Coronary artery (tissue), 2 donors: ENCODE data around the gene IYD.
A peak's percentile ranks its signal among the peaks of the same experiment; 100 is the strongest.
"Not testable (repeated sequence)": the region's sequence is repeated elsewhere in the genome, so short reads cannot be mapped to it uniquely, and the experiment has no call there.

ENCODE experiments used
- DNase-seq: peaks from one replicate; pipeline ENCODE4 v3.0.0-alpha.2; 2017; ENCODE audit warnings: low spot score
- H3K27ac ChIP-seq, 2 donors: fragments of 200-600 bp; sonication (generic); one replicate each; pipeline ENCODE4 v1.5.1; 2016 to 2019
- H3K4me3 ChIP-seq: fragments of 200-600 bp; sonication (generic); 2 replicates; pipeline ENCODE4 v1.5.1; 2016; ENCODE audit warnings: mild to moderate bottlenecking, moderate library complexity
- TF ChIP-seq, protein P1 (sequence below): fragments of 200-600 bp; sonication (generic); IDR thresholded peaks from one replicate; pipeline ENCODE4 v1.5.1; 2019; ENCODE audit warnings: antibody characterized with exemption

The IYD gene

DNA sequence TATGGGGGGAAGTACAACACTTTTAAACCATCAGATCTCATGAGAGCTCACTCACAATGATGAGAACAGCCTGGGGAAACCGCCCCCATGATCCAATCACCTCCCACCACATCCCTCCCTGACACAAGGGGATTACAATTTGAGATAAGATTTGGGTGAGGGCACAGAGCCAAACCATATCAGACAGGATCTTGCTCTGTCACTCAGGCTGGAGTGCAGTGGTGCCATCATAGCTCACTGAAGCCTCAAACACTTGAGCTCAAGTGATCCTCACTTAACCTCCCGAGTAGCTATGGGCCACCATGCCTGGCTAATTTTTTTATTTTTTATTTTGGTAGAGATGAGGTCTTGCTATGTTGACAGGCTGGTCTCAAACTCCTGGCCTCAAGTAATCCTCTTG, 5.1 kb upstream of the IYD start:
- no peak for DNase-seq
- H3K4me3 ChIP-seq: no peak overlapping the region
- TF ChIP-seq, protein P1, sequence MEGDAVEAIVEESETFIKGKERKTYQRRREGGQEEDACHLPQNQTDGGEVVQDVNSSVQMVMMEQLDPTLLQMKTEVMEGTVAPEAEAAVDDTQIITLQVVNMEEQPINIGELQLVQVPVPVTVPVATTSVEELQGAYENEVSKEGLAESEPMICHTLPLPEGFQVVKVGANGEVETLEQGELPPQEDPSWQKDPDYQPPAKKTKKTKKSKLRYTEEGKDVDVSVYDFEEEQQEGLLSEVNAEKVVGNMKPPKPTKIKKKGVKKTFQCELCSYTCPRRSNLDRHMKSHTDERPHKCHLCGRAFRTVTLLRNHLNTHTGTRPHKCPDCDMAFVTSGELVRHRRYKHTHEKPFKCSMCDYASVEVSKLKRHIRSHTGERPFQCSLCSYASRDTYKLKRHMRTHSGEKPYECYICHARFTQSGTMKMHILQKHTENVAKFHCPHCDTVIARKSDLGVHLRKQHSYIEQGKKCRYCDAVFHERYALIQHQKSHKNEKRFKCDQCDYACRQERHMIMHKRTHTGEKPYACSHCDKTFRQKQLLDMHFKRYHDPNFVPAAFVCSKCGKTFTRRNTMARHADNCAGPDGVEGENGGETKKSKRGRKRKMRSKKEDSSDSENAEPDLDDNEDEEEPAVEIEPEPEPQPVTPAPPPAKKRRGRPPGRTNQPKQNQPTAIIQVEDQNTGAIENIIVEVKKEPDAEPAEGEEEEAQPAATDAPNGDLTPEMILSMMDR: no peak
- no peak overlapping the region for H3K27ac ChIP-seq

DNA sequence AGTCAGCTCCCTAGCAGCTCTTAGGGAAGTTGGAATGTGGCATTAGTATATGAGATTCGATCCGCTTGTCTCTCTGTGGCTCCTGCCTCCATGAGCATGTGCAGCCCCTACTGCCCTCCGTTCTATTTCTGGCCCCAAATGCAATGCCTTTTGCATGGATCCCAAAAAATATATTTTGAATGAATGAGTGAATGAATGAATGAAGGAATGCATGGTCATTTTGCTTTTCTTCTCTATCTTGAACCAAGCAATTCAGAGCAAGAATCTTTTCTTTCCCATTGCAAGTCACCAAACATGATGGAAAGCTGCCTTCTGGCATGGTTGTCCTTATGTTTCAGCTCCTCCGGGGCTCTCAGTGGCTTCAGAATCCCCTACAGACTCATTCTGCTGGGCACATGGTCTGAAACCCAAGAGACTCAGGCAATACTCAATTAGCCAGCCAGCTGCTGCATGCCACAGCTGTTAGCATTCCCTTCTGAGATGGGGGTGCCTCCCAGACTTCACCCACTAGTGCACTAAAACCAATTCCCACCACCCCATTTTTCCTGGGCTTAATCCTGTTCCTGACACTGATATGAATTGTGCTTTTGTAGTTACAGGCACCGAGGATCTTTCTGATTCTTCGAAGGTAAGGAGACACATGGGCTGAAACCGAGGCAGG, 2.6 kb upstream of the IYD start:
- TF ChIP-seq, protein P1: no peak
- Histone ChIP-seq H3K4me3 (no peak overlapping the region), H3K27ac (no peak overlapping the region)
- no peak for DNase-seq

DNA sequence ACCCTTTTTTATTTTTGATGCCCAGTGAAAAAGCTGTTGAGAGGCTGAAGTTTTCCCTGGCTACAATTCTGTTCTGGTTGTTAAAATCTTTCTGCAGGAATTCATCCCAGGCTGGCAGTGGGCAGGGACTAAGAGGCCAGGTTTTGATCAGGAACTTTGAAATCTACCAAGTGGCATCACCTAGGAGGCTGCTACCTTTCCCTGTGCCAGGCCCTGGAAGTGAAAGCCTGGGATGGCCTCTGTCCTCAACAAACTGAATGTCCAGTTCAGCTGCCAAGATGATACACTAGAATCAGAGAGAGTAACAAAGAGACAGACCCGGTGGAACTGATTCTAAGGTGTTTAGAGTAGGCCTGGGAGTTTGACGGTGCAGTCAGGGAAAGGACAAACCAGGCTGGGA, 596 bp downstream of the IYD start:
- TF ChIP-seq, protein P1: no peak
- no peak overlapping the region for H3K27ac ChIP-seq
- H3K4me3 ChIP-seq: no peak overlapping the region
- no peak for DNase-seq

DNA sequence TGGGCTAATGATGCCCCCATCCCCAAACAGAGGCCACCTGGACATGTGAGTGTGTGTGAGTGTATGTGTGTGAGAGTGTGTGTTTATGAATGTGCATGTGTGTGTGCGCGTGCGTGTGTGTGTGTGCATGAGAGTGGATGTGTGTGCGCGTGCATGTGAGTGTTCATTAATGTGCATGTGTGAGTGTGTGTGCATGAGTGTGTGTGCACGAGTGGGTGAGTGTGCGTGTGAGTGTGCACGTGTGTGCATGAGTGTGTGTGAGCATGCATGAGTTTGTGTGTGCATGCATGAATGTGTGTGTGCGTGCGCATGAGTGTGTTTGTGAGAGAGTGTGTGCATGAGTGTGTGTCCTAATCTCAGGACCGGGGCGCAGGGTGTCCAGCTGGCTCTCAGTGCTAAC, 1.3 kb downstream of the IYD start:
- TF ChIP-seq, protein P1: no peak
- Histone ChIP-seq H3K4me3 (no peak overlapping the region), H3K27ac (no peak overlapping the region)
- no peak for DNase-seq

DNA sequence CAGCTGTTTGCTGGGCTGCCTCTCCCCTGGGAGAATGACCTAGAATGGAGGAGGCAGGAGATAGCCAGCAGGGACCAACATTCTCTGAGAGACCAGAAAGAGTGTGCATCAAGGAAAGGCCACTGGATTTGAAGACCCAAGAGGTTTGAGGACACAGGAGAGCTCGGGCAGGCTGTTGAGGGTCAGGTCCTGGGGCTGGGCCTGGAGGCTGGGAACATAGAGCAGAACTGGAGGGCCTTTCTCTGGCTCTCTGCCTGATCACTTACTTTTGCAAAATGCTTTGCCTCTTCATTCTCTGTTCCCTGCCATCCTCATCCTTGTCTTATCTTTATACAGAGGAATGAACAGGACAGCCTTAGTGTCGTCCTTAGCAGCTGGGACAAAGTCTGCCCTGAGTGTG, 2.5 kb downstream of the IYD start:
- TF ChIP-seq, protein P1: no peak
- no peak for DNase-seq
- no peak overlapping the region for H3K27ac ChIP-seq
- H3K4me3 ChIP-seq: no peak overlapping the region

DNA sequence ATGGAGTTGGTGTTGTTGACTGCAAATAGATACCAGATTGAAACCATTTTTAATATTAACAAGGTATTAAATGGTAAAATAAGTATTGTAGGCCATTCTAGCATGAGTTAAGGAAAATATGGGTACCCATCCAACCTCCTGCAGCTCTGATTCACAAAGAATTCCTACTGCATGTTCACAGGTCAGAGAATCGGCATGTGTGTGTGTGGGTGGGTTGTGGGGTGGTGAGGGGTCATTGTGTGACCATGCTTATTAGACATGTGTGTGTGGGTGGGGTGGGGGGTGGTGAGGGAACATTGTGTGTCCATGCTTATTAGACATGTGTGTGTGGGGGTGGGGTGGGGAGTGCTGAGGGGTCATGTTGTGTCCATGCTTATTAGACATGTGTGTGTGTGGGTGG, 3.2 kb downstream of the IYD start:
- no peak for DNase-seq
- TF ChIP-seq, protein P1: no peak
- Histone ChIP-seq H3K4me3 (no peak overlapping the region), H3K27ac (no peak overlapping the region)

DNA sequence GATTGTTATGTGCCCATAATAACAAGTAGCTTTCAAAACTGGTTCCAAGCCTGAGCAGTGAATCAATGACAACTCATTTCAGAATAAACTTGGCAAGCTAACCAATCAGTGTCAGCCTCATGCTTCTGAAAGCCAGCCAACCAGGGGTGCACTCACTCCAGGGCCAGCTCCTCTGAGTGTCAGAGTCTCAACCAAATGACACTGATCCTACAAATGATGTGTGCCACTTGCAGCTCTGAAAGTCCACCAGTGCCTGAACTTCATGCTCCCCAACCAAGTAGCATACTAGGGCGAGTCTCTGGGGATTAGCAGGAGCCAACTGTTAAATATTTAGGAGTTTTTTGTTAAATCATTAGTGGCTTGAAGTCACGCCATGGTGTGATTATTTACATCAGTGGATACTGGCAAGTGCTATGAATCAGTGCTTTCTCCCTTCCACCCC, 4.5 kb downstream of the IYD start:
- no peak overlapping the region for H3K4me3 ChIP-seq
- H3K27ac ChIP-seq: peak overlapping the region in 1 of 2 donors; percentile 43
- DNase-seq: no peak
- TF ChIP-seq, protein P1: no peak

DNA sequence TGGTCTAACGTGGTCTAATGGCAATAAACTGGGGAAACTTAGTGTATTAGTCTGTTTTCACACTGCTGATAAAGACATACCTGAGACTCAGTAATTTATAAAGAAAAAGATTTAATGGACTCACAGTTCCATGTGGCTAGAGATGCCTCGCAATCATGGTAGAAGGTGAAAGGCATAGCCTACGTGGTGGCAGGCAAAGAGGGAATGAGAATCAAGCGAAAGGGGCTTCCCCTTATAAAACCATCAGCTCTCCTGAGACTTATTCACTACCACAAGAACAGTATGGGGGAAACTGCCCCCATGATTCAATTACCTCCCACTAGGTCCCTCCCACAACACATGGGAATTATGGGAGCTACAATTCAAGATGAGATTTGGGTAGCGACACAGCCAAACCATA, 5.5 kb downstream of the IYD start:
- DNase-seq, H3K27ac ChIP-seq, H3K4me3 ChIP-seq: not testable (repeated sequence)
